ENCODE measurements around the gene RHBDD2.
"Not testable (repeated sequence)": the region's sequence is repeated elsewhere in the genome, so short reads cannot be mapped to it uniquely, and the experiment has no call there.

The RHBDD2 gene

GRCh38 chr7:75866489-75867389 lies 12.1 kb upstream of the RHBDD2 start:
- peak; percentile 40 for DNase-seq

- no peak for DNase-seq
These were observed 11.5 kb upstream of the RHBDD2 start for GRCh38 chr7:75867390-75867717.

GRCh38 chr7:75868153-75868552 lies 10.7 kb upstream of the RHBDD2 start:
- no peak for DNase-seq

GRCh38 chr7:75869776-75870379 lies 9.0 kb upstream of the RHBDD2 start:
- no peak for DNase-seq

GRCh38 chr7:75870557-75871161 lies 8.2 kb upstream of the RHBDD2 start:
- no peak for DNase-seq

GRCh38 chr7:75872073-75872782 lies 6.6 kb upstream of the RHBDD2 start:
- no peak for DNase-seq

GRCh38 chr7:75874180-75874579 lies 4.7 kb upstream of the RHBDD2 start:
- DNase-seq = not testable (repeated sequence)

- no peak for DNase-seq
These were observed 3.4 kb upstream of the RHBDD2 start for GRCh38 chr7:75875113-75876080.

- DNase-seq = no peak
These were observed 2.5 kb upstream of the RHBDD2 start for GRCh38 chr7:75876126-75876881.

- DNase-seq = no peak
These were observed 494 bp upstream of the RHBDD2 start for GRCh38 chr7:75878312-75878768.

GRCh38 chr7:75879771-75880184 lies 944 bp downstream of the RHBDD2 start:
- DNase-seq = no peak

GRCh38 chr7:75880242-75880641 lies 1.4 kb downstream of the RHBDD2 start:
- DNase-seq = no peak

- DNase-seq = no peak
These were observed 2.7 kb downstream of the RHBDD2 start for GRCh38 chr7:75881436-75882095.

GRCh38 chr7:75883265-75883824 lies 4.5 kb downstream of the RHBDD2 start:
- not testable (repeated sequence) for DNase-seq

- no peak for DNase-seq
These were observed 5.6 kb downstream of the RHBDD2 start for GRCh38 chr7:75884476-75884875.

GRCh38 chr7:75885036-75885435 lies 6.2 kb downstream of the RHBDD2 start:
- no peak for DNase-seq

GRCh38 chr7:75887669-75888369 lies 9.0 kb downstream of the RHBDD2 start:
- DNase-seq = no peak

- no peak for DNase-seq
These were observed 9.8 kb downstream of the RHBDD2 start for GRCh38 chr7:75888464-75889222.

All from NCI-H774 (cell line).